ENCODE results near the gene MGMT.

MGMT gene

GRCh38 chr10:129775681-129776080 is 308.6 kb downstream of the MGMT start:
- DNase-seq (ENCODE audit: low spot score) = no peak

GRCh38 chr10:129777687-129778086 is 310.6 kb downstream of the MGMT start:
- DNase-seq (ENCODE audit: low spot score) = no peak

GRCh38 chr10:129778571-129778970 is 311.5 kb downstream of the MGMT start:
- no peak for DNase-seq (ENCODE audit: low spot score)

- no peak for DNase-seq (ENCODE audit: low spot score)
These were observed 312.4 kb downstream of the MGMT start for GRCh38 chr10:129779126-129780111.

GRCh38 chr10:129780198-129780597 is 313.2 kb downstream of the MGMT start:
- DNase-seq (ENCODE audit: low spot score) = no peak

GRCh38 chr10:129780901-129781795 is 314.1 kb downstream of the MGMT start:
- no peak for DNase-seq (ENCODE audit: low spot score)

GRCh38 chr10:129784291-129784690 is 317.2 kb downstream of the MGMT start:
- no peak for DNase-seq (ENCODE audit: low spot score)

- DNase-seq (ENCODE audit: low spot score) = no peak
These were observed 317.9 kb downstream of the MGMT start for GRCh38 chr10:129784891-129785290.

- no peak for DNase-seq (ENCODE audit: low spot score)
These were observed 318.5 kb downstream of the MGMT start for GRCh38 chr10:129785536-129785981.

- no peak for DNase-seq (ENCODE audit: low spot score)
These were observed 319.2 kb downstream of the MGMT start for GRCh38 chr10:129786216-129786615.

- no peak for DNase-seq (ENCODE audit: low spot score)
These were observed 320.5 kb downstream of the MGMT start for GRCh38 chr10:129787557-129787956.

GRCh38 chr10:129788215-129788614 is 321.2 kb downstream of the MGMT start:
- DNase-seq (ENCODE audit: low spot score) = no peak

GRCh38 chr10:129790715-129791446 is 323.8 kb downstream of the MGMT start:
- DNase-seq (ENCODE audit: low spot score) = no peak

- no peak for DNase-seq (ENCODE audit: low spot score)
These were observed 325.1 kb downstream of the MGMT start for GRCh38 chr10:129792141-129792540.

GRCh38 chr10:129792864-129793263 is 325.8 kb downstream of the MGMT start:
- DNase-seq (ENCODE audit: low spot score) = no peak

GRCh38 chr10:129793479-129793878 is 326.4 kb downstream of the MGMT start:
- no peak for DNase-seq (ENCODE audit: low spot score)

- DNase-seq (ENCODE audit: low spot score) = no peak
These were observed 327.0 kb downstream of the MGMT start for GRCh38 chr10:129793996-129794395.

- DNase-seq (ENCODE audit: low spot score) = no peak
These were observed 329.8 kb downstream of the MGMT start for GRCh38 chr10:129796710-129797420.

GRCh38 chr10:129799942-129800341 is 332.9 kb downstream of the MGMT start:
- no peak for DNase-seq (ENCODE audit: low spot score)

- DNase-seq (ENCODE audit: low spot score) = no peak
These were observed 333.8 kb downstream of the MGMT start for GRCh38 chr10:129800796-129801340.

- DNase-seq (ENCODE audit: low spot score) = no peak
These were observed 340.2 kb downstream of the MGMT start for GRCh38 chr10:129807211-129807610.

Data from hematopoietic multipotent progenitor cell treated with erythropoietin and hydrocortisone succinate and interleukin-3 and kit ligand, for 17 days (in vitro differentiated cells).